Femur (tissue), 1 donor: Measurements from ENCODE around the gene PTER.

ENCODE experiments used
- DNase-seq: peaks from one replicate; pipeline ENCODE4 v3.0.0-alpha.2; 2017

The PTER gene, protein sequence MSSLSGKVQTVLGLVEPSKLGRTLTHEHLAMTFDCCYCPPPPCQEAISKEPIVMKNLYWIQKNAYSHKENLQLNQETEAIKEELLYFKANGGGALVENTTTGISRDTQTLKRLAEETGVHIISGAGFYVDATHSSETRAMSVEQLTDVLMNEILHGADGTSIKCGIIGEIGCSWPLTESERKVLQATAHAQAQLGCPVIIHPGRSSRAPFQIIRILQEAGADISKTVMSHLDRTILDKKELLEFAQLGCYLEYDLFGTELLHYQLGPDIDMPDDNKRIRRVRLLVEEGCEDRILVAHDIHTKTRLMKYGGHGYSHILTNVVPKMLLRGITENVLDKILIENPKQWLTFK

DNA sequence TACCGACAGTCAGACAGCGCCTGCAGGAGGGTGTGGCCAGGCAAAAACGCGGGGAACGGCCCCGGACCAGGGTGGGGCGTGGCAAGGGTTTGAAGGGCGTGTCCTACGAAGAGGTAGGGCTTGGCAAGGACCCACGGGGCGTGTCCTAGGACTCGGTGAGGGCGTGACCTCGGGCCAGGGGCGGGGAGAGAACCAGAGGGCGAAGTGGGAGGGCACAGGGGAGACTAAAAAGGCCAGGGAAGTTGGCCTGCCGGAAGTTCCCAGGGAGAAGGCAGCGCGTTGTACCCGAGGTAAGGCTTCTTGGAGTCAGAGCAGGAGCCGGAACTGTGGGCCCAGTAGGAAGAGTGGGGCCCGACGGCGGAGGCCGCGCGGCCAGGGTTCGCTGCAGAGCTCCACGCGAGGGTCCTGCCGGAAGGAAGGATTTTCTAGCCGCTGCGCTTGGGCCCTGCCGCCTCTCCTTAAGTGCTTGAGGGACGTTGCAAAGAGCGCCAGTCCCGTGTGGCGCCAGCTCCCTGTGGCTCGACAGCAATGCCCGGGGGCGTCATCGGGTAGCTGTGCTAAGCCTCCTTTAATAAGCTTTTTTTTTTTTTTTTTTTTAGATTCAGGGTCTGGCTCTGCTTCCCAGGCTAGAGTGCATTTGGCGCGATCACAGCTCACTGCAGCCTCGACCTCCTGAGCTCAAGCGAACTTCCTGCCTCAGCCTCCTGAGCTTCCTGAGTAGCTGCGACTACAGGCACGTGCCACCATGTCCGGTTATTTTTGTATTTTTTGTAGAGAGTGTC lies at the start of gene PTER:
Gene PTER (plus strand): TSS at position 253 of the 782 bp plus-strand sequence. CDS start 47,375 bp downstream, outside the sequence.
- DNase-seq = peak; percentile 96

DNA sequence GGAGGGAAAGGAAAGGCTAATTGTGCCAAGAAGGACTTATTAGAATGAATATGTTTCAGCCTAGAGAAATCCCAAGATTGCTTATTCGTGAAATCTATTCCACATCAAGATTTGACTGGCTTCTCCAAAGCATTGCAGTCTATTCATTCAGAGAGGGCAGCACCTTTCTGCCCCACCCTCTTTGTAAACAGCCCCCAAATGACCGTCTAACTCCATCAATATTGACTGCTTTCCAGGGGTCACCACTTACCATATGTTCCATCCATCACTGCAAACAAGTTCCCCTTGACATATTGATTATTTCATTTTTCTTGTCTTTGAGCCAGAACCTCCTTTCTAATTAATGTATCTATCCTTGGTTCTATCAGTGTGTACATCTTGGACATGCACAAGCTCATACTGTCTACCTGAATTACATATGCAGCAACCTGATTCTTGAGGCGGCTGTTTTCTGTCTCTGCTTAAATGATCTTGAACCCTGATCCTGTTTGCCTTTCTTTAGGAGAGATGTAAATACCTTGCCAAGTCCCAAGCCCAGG lies 44.2 kb upstream of the PTER start:
- DNase-seq = no peak

DNA sequence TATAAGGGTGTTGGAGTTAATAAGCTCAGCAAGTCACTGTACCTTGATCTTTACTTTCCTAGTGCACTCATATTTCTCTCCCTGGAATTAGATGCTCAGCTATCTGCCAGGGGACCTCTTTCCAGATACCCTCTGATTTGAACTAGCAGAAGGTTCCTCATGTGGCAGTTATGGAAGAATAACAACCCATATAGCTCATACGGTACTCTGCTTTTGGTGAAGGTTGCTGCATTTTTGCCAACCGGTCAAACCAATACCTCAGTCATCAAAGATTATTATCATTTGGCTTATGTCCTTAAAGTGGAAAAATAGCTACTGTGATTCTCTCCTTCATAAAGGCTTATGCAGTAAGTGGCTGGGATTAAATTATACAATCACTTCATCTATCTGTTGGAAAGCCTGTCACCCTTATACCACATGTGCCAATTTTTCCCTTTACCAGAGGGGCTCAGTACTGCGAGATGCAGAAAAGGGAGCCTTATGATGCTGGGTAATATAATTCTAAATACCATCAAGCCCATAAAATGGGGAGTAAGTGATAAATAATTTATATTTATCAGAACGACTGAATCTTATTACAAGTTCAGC lies 43.4 kb upstream of the PTER start:
- DNase-seq = no peak

DNA sequence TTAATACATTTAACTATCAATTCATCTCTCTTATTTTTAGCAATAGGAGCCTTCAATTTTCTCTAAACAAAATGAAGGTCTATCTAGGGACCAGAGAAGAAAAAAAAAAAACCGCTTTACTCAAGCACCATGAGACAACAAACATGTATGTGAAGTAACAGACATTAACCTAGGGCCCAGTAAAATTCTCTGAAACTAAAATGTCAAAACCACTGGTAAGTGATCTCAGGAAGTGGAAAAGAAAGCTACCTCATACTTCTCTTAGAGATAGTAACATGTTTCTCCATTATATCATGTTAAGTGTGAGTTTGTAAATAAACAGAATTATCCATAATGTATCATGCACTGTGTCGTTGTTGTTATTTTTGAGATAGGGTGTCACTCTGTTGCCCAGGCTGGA lies 35.4 kb upstream of the PTER start:
- DNase-seq = no peak

DNA sequence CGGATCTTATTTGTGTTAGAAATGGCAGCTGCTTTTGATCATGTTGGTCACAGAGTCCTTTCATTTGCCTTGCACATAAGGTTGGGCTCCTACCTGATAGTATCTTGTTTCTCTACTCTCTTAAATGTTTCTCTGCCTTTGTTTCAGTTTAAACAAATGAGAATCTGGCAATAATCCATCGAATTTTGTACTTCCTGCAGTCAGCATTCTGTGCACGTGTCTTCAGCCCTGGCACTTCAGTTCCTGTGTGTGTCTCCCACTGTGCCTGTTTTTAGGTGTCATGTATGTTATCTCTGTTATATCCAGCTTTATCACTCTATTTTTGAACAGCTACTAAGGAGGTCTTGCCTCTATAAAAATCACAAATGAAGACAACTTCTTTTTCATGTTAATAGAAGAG lies 28.4 kb upstream of the PTER start:
- no peak for DNase-seq

DNA sequence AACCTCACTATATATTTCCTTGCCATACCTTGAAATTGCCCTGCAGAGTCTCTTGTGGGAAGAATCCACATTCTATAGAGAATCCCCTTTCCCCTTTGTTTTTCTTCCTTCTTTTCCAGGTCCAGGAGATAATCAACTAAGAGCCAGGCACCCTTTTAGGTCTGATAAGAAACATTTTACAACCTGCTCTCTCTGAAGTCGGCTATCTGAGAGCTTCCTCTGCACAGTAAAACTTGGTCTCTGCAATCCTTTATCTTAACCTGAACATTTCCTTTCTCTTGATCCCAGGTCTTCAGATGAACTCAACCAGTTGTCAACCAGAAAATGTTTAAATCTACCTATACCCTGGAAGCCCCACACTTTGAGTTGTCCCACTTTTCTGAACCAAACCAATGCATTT lies 19.5 kb upstream of the PTER start:
- no peak for DNase-seq

DNA sequence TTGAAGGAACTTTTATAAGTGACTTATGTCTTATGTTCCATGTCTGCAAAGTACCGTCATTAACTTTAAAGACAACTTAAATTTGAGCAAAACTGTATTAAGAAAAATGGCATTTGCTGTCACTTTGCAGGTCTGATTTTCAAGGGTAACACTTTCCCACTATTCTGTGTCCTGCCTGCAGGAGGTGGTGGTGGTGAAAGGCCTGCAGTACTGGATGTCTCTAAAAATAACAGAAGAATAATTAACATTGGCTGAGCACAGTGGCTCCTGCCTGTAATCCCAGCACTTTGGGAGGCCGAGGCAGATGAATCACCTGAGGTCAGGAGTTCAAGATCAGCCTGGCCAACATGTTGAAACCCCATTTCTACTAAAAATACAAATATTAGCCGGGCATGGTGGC lies 13.2 kb upstream of the PTER start:
- DNase-seq = no peak

DNA sequence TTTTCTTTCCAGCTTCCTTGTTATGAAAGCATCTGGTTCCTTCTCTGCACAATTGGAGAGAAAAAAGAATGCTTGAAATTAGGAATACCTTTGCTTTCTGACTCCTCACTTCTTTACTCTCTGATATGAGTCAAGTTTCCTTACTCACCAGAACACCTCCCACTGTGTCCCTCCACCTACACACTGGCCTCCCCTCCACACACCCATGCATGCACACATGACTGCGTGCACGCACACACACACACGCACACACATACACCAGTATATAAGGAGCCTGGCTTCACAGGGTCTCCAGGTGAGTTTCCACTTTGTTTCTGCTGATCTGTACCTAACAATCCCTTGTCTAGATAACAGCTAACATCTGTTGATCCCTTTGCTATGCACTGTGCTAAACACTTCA lies 11.4 kb upstream of the PTER start:
- DNase-seq = no peak

DNA sequence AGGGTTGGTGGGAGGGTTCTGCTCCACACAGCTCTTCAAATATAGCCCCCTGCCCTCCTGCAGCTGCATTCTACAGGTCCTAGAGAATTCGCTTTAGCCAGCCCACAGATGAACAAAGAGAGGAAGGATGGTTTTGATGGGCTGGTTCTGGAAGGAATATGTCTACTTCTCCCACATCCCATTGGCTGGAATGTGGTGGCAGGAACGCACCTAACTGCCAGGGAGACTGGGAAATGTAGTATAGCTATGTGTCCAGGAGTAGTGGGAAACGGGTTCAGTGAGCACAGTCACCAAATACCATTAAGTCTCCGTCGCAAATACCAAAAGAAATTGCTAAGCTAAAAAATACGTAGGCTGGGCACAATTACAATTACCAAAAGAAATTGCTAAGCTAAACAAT lies 7.3 kb upstream of the PTER start:
- DNase-seq = no peak

DNA sequence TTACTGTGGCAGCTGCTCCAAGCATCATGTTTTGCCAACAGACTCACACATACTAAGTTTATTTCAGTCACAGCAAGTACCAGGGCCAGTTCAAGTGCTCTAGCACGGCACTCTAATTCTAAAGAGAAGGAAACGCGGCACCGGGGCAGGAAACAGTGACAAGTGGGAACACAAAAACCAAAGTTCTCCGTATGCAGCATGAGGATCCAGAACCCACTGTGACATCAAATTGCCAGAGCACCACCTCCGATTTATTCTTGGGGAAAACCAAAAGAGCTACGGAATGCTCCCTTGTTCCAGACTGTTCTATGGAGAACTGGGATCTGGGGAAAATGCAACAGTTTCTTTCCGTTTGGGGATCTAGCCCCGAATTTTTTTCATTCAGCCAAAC lies 448 bp upstream of the PTER start:
- DNase-seq = no peak

DNA sequence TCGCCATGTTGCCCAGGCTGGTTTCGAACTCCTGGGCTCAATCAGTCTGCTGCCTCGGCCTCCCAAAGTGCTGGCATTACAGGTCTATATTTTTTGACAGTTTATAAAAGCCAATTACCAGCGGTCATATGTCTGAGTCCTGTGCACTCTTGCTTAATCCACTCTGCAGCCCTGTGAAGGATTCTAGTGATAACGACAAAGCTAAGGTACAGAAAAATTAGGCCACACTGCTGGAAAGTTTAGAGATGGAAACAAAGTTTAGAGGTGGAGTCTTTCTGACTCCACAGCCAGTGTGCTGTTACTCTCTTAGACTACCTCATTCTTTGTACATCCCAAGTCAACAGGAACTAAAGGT lies 707 bp downstream of the PTER start:
- no peak for DNase-seq

DNA sequence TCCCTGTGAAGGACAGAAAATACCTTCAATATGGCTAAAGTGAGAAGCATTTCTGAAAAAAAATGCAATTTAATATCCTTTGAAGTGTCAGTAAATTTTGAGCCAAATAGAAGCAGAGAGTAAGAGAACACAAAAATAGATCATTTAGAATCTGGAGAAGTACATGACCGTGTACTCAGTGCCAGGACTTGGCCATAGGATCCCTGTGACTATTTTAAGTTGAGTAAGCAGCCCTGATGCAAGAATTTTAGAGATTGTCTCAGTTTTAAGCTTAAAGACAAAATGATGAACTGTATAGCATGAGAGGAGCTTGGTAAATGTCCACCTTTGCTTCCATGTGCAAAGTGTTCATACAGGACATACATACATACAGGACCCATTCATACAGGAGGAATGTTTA lies 2.5 kb downstream of the PTER start:
- DNase-seq = peak; percentile 19

DNA sequence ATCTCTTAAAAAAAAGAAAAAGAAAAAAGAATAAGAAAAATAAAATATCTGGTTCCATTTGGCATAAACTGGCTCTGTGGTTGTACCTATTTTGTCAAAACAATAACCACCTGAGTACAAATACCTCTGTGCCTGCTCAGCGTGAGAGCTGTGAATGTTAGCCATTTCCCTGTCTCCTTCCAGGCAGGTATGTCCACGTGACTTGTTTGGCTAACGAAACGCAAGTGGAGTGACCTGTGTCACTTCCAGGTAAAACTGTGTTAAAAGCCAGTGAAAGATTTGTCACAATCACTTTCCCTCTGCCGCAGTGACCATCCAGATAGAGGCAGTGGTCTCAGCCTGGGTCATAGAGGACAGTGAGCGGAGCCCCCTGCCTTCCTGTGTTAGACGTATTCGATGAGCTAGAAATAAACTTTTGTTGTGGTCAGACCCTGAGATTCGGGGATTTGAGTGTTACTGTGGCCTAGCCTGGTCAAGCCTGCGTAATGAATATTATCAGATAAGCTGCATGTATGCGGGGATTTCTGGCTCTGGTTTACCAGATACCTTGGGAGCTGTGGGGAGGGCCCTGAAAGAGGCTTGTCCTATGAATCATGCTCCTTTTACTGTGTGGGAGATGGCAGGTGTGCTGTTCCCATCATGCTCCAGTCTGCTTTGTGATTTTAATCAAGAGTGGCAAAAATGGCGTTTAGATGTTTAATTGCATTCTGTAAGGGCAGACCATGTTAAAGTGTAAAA lies 3.8 kb downstream of the PTER start:
- no peak for DNase-seq

DNA sequence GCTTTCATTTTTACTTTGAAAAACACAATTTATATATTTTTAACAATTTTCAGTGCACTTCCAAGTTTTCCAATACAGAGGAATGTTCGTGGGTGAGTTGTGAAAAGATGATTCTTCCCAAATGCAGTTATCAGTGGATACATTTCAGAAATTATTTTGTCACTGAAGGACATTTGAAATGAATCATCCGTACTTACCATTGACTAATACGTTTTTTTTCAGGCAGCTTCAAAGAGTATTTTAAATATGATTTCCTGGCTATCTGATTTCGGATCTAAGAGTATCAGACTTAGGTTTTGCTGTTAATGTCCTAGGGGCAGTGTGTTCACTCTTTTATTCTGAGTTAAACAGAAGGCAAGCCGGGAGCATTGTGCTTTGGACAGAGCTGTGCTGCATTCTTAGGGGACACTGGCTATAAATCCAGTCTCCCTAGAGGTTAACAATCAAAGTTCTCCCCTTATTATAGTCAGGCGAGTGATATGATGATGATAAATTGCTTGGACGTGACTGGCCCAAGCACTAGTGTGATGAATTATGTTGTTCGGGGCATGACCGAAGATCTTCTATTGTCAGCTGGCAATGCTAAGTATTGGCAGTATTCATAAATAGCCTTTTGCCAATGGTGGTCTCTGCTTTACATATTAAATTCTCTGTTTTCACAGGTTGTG lies 4.5 kb downstream of the PTER start:
- DNase-seq = no peak

DNA sequence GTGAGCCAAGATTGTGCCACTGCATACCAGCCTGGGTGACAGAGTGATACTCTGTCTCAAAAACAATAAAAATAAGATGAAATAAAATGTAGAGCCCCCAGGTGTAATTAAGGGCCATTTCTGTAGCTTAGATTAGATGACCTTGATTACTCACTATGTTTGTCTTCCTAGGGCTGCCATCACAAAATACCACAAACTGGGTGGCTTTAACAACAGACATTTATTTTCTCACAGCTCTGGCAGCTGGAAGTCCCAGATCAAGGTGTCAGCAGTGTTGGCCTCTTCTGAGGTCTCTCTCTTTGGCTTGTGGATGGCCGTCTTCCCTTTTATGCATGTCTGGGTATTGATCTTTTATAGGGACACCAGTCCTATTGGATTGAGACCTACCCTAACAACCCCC lies 6.1 kb downstream of the PTER start:
- DNase-seq = no peak

DNA sequence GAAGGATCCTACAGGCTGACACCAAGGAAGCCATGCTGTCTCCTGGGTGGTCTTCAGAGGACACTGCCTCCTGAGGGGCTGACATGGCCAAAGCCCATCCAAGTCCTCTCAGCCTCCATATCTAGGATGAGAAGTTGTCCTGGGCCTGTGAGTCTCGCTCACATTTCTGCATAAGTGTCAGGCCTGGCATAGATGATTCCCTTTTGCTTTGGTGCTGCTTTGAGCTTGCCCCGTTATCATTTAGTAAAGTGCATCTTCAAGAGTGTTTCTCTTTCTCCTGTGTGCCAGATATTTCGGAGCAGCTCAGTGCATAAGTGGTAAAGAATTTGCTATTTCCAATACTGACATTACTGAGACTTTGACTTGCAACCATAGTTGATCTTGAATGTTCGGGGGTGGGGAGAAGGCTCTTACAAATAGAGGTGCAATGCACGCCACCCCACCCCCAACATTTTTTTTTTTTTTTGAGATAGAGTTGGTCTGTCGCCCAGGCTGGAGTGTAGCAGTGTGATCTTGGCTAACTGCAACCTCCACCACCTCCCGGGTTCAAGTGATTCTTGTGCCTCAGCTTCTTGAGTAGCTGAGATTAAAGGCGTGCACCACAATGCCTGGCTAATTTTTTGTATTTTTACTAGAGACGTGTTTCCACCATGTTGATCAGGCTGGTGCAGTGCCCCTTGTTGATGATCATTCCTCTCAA lies 9.1 kb downstream of the PTER start:
- DNase-seq = no peak

DNA sequence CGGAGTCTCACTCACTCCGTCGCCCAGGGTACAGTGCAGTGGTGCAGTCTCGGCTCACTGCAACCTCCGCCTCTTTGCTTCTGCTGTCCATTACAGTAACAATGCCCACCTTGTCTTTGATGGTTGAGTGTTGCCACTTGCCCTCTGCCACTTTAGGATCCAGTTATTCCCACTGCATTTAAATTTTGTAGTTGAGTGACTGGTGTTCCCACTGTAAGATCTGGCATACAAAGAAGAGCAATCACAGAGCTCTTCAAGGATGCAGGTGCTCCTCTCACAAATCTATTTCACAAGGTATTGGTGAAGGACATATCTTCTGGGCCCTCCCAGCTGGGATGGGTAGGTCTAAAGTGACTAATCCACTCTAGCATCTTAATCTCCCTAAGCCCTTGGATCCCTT lies 12.6 kb downstream of the PTER start:
- DNase-seq = no peak

DNA sequence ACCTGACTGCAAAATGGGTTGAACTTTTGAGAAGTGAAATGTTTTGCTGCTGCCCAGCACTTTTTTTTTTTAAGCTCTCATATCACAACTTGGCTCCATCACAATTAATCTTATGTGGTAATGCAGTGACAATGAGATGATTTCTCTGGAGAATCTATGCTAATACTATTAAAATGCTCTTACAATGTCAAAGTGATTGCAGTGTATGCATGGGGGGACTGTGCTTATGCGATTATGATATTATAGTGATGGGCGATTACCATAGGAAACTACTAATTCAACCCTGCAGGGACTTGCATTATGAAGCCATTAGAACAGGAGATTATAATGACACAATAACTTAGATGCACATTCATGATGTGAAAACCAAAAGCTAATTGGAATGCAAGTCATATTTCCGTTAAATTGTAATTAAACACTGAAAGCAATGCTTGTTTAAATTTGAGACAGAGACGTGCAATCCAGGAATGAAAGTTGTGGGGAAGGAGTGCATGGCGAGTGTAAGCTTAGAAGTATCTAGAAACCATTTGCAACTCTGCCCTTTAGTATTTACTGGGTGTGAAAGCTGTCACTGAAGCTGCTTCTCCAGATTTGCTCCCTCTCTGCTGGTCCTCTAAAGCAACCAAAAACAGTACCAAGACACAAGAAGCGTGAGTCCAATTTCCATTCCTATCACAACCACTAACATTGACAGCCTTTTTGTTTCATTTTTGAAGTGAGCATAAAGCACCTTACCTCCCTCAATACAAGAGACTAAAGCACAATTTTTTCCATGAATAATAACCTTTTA lies 21.6 kb downstream of the PTER start:
- DNase-seq = no peak

DNA sequence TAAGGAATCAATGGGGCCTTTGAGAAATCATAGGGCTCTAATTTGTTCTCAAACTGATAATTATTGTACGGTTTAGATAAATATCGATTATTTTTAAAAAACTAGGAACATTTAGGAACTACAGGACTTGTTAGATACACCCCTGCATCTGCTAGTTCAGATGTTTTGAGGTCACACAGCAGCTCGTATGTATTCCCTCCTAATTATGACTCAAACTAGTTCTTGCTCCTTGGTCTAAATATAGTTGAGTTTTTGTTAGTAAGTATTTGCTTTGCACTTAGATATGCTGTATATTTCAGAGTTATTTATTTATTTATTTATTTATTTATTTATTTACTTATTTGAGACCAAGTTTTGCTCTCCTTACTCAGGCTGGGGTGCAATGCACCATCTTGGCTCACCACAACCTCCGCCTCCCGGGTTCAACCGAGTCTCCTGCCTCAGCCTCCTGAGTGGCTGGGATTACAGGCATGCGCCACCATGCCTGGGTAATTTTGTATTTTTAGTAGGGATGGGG lies 22.7 kb downstream of the PTER start:
- DNase-seq = no peak

DNA sequence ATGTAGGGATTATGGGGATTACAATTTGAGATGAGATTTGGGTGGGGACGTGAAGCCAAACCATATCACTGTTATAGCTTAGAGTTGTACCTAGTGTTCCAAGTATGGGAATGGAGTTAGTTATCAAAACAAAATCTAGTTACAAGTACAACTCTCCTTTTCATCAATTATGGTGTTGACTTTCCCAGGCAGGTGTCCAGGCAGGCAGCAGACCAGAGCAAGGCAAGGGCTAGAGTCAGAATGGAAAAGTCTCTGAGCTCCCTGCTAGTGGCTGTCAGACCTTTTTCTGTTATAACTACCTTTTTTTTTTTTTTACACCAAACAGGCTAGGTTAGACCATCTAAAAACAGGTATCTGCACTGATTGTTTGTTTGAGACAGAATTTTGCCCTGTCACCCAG lies 29.2 kb downstream of the PTER start:
- DNase-seq = no peak

DNA sequence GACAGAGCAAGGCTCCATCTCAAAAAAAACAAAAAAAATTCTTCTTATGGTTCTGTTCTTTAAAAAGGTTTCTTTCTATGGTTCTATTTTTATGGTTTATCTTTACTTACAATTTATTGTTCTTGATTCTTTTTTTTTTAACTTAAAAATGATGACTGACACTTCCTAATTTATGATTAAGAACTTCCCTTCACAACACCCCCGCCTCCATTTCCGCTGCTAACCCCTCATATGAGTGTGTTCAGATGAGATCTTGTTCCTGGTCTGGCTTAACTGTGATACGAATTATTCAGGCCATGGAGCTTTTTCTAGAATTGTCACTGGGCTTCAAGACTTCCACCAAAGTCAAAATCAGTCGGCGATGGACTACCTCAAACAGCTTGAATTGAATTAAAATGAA lies 33.9 kb downstream of the PTER start:
- DNase-seq = no peak
